HG03045 (cell line): ENCODE data around the gene PRRT1.
A peak's percentile ranks its signal among the peaks of the same experiment; 100 is the strongest.
"Not testable (repeated sequence)": the region's sequence is repeated elsewhere in the genome, so short reads cannot be mapped to it uniquely, and the experiment has no call there.

Experiments
- ATAC-seq: cut with Tn5 transposase; IDR thresholded peaks from one replicate; pipeline ENCODE4 v1.9.1; 2021; ENCODE audit warnings: mild to moderate bottlenecking, moderate library complexity; ENCODE audit not compliant: unreplicated experiment

PRRT1 gene

GRCh38 chr6:32188381-32189068 is 36.8 kb upstream of the PRRT1 start:
- ATAC-seq: no peak

GRCh38 chr6:32187725-32188380 is 36.1 kb upstream of the PRRT1 start:
- ATAC-seq: not testable (repeated sequence)

- no peak for ATAC-seq
Measured at GRCh38 chr6:32187009-32187709, 35.4 kb upstream of the PRRT1 start.

GRCh38 chr6:32186151-32186840 is 34.6 kb upstream of the PRRT1 start:
- not testable (repeated sequence) for ATAC-seq

- ATAC-seq: not testable (repeated sequence)
Measured at GRCh38 chr6:32185681-32186131, 34.0 kb upstream of the PRRT1 start.

GRCh38 chr6:32184084-32184640 is 32.4 kb upstream of the PRRT1 start, which contains the start of gene AGER:
TSS of gene AGER (minus strand) at chr6:32184253. CDS start at chr6:32184222, 31 bp downstream.
- ATAC-seq: no peak

GRCh38 chr6:32183483-32184083 is 31.8 kb upstream of the PRRT1 start:
- no peak for ATAC-seq

GRCh38 chr6:32183030-32183429 is 31.3 kb upstream of the PRRT1 start:
- no peak for ATAC-seq

- no peak for ATAC-seq
Measured at GRCh38 chr6:32182555-32182981, 30.8 kb upstream of the PRRT1 start.

GRCh38 chr6:32181915-32182529 is 30.3 kb upstream of the PRRT1 start:
- no peak for ATAC-seq

- ATAC-seq: no peak
Measured at GRCh38 chr6:32181148-32181702, 29.5 kb upstream of the PRRT1 start.

- no peak for ATAC-seq
Measured at GRCh38 chr6:32179766-32180405, 28.1 kb upstream of the PRRT1 start.

GRCh38 chr6:32178547-32179440 is 27.1 kb upstream of the PRRT1 start:
- ATAC-seq: no peak

- peak; percentile 82 for ATAC-seq
Measured at GRCh38 chr6:32177788-32178546, 26.2 kb upstream of the PRRT1 start, which contains the start of gene RNF5. TSS of gene RNF5 (plus strand) at chr6:32178405. CDS start at chr6:32178512, 107 bp downstream.

- ATAC-seq: peak; percentile 4
Measured at GRCh38 chr6:32177183-32177787, 25.5 kb upstream of the PRRT1 start.

GRCh38 chr6:32176476-32177182 is 24.9 kb upstream of the PRRT1 start:
- no peak for ATAC-seq
